NB4 (cell line): Measurements from ENCODE around the gene C1orf105.
"Not testable (repeated sequence)": the region's sequence is repeated elsewhere in the genome, so short reads cannot be mapped to it uniquely, and the experiment has no call there.

Experiments used
- DNase-seq: peaks from one replicate; pipeline ENCODE4 v3.0.0; 2010; ENCODE audit warnings: low read depth
- H3K4me3 ChIP-seq: one replicate; pipeline ENCODE4 v1.5.1; 2011; ENCODE audit warnings: mild to moderate bottlenecking, low read depth, low read length, moderate library complexity
- CTCF ChIP-seq: IDR thresholded peaks from one replicate; pipeline ENCODE4 v1.5.1; 2012; ENCODE audit warnings: low read depth, low read length
- MYC ChIP-seq: IDR thresholded peaks from 2 replicates; pipeline ENCODE4 v1.6.1; 2011; ENCODE audit warnings: low read depth, low read length
- POLR2A ChIP-seq: IDR thresholded peaks from 2 replicates; pipeline ENCODE4 v1.6.1; 2011; ENCODE audit warnings: mild to moderate bottlenecking; ENCODE audit not compliant: insufficient read length; ENCODE audit errors: extremely low read depth
- TF ChIP-seq, protein P1 (sequence below): IDR thresholded peaks from 2 replicates; pipeline ENCODE4 v1.6.1; 2011; ENCODE audit warnings: low read depth, low read length

C1orf105 gene

GRCh38 chr1:172431204-172431603 lies 10.7 kb downstream of the C1orf105 start:
- no peak overlapping the region for H3K4me3 ChIP-seq
- no peak for DNase-seq
- TF ChIP-seq POLR2A (no peak), MYC (no peak), CTCF (no peak)
- TF ChIP-seq, protein P1, sequence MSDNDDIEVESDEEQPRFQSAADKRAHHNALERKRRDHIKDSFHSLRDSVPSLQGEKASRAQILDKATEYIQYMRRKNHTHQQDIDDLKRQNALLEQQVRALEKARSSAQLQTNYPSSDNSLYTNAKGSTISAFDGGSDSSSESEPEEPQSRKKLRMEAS = no peak

GRCh38 chr1:172431721-172432192 lies 11.3 kb downstream of the C1orf105 start:
- H3K4me3 ChIP-seq = no peak overlapping the region
- no peak for DNase-seq
- TF ChIP-seq CTCF (no peak), MYC (no peak)
- TF ChIP-seq, protein P1 = no peak

DNA sequence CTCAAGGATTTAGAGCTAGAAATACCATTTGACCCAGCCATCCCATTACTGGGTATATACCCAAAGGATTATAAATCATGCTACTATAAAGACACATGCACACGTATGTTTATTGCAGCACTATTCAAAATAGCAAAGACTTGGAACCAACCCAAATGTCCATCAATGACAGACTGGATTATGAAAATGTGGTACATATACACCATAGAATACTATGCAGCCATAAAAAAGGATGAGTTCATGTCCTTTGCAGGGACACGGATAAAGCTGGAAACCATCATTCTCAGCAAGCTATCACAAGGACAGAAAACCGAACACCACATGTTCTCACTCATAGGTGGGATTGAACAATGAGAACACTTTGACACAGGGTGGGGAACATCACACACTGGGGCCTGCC lies 16.7 kb downstream of the C1orf105 start:
- H3K4me3 ChIP-seq, DNase-seq: not testable (repeated sequence)

DNA sequence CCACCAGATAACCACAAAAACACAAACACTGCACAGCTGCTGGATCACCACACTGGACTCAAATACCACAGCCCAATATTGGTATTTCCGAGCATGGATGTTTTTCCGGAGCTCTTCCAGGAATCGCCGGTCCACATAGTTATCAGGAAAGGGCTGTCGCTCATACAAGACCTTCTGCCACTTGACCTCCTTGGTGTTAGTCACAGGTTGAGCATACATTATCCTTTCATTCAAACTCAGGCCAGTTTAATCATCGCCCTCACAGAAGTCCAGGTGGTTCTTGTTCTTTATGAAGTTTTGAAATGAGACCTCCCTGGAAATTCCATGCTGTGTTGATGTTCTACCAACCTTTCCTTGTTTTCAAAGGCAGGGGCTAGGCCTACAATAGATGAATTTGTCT lies 21.9 kb downstream of the C1orf105 start:
- TF ChIP-seq, protein P1 = no peak
- TF ChIP-seq CTCF = no peak
- TF ChIP-seq POLR2A = no peak
- TF ChIP-seq MYC = no peak
- H3K4me3 ChIP-seq = peak overlapping the region; percentile 87
- no peak for DNase-seq

- peak overlapping the region; percentile 87 for H3K4me3 ChIP-seq
- TF ChIP-seq, protein P1 = no peak
- TF ChIP-seq CTCF = no peak
- DNase-seq = no peak
Observed at GRCh38 chr1:172442843-172443565, 22.5 kb downstream of the C1orf105 start.

GRCh38 chr1:172443666-172444453 lies 23.4 kb downstream of the C1orf105 start, which contains the start of gene PIGC:
PIGC (minus strand) TSS chr1:172444069; CDS start chr1:172442622, 1,447 bp downstream.
- peak; percentile 92 for DNase-seq
- peak within 1 kb of the TSS; percentile 87 for H3K4me3 ChIP-seq
- TF ChIP-seq POLR2A (peak; percentile 60), CTCF (peak; percentile 79), MYC (peak; percentile 58)
- TF ChIP-seq, protein P1 = no peak
